Body of pancreas (tissue), 4 donors: ENCODE results near the gene EBF3. TPM values are rescaled to one million over a fixed set of nuclear protein-coding genes. Genes with fewer than 3 reads are reported as not detected.

ENCODE experiments used
- ATAC-seq: fragments of 150-250 bp; one replicate; pipeline ENCODE4 v1.9.1; 2016
- DNase-seq, 4 donors: peaks; one replicate each; pipeline ENCODE4 v3.0.0-alpha.2; 2019
- H3K27ac ChIP-seq, 4 donors: fragments of 200-600 bp; sonication (generic); 1 replicate in 3 of 4; 2 replicates in 1 of 4; pipeline versions ENCODE4 v1.5.1 to v1.6.1; 2016 to 2019; ENCODE audit warnings: mild to moderate bottlenecking in 1 of 4, mixed read lengths in 1 of 4, moderate library complexity in 1 of 4
- H3K27me3 ChIP-seq, 2 donors: fragments of 200-600 bp; sonication (generic); one replicate each; pipeline ENCODE4 v1.6.0; 2016; ENCODE audit warnings: mild to moderate bottlenecking in 1 of 2
- H3K36me3 ChIP-seq, 2 donors: fragments of 200-600 bp; sonication (generic); replicated peaks in 1 of 2; 2 replicates each; pipeline ENCODE4 v1.5.1; 2016; ENCODE audit warnings: low read depth in 2 of 2; ENCODE audit not compliant: insufficient read depth in 1 of 2
- H3K4me1 ChIP-seq: fragments of 200-600 bp; sonication (generic); one replicate; pipeline ENCODE4 v1.6.0; 2016
- H3K4me3 ChIP-seq, 2 donors: fragments of 200-600 bp; sonication (generic); 1 replicate in 1 of 2; 2 replicates in 1 of 2; pipeline ENCODE4 v1.5.1; 2016 to 2019
- H3K9me3 ChIP-seq, 3 donors: fragments of 200-600 bp; sonication (generic); 1 replicate in 2 of 3; 2 replicates in 1 of 3; pipeline ENCODE4 v1.5.1; 2016
- POLR2A ChIP-seq, 3 donors: fragments of 450-650 bp; IDR thresholded peaks; one replicate each; pipeline ENCODE4 v1.6.1; 2016; ENCODE audit warnings: antibody characterized with exemption in 3 of 3, mild to moderate bottlenecking in 2 of 3
- WGBS, 2 donors: methylation state at CpG; one replicate each; pipeline ENCODE4 v1.1.5; 2017; 5-methylcytosine and 5-hydroxymethylcytosine counted together
- intact Hi-C: fragments of 100-400 bp; cut with DNase I; formaldehyde crosslinking; loops from one replicate; pipeline ENCODE4 v1.15.1; 2023
- total RNA-seq, 2 donors: library from RNA; depleted of rRNA; stranded (reverse); fragments of >200 nt; gene quantifications; one replicate each; pipeline ENCODE4 v1.1.0, GENCODE V29; 2016
- TF ChIP-seq, protein P1 (sequence below), 7 experiments: fragments of 450-650 bp in 4 of 7; fragments of 200-600 bp in 3 of 7; sonication (generic) in 3 of 7; IDR thresholded peaks; one replicate each; pipeline ENCODE4 v1.5.1; 2016 to 2019; ENCODE audit warnings: antibody characterized with exemption in 7 of 7

Gene EBF3
- total RNA-seq, 2 donors from 2014 or later, result 2.3 to 4.6 TPM

DNA sequence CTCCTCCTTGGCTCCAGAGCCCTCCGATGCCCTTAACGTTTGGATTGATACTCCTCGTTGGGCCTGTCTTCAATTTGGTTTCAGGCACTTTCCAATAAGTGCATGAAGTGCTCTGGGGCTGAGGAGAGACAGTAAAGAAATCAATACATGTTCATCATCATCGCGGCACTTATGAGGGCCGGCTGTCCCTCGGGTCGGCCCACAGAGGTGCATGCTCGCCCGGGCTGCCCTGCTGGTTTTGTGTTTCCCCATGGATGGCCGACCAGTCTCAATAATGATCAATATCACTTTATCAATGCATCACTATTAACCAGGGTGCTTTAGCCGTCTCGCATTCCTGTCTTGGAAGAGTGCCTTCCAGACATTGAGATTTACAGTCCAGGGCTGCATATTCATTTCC lies 154.2 kb downstream of the EBF3 start:
- TF ChIP-seq, protein P1, sequence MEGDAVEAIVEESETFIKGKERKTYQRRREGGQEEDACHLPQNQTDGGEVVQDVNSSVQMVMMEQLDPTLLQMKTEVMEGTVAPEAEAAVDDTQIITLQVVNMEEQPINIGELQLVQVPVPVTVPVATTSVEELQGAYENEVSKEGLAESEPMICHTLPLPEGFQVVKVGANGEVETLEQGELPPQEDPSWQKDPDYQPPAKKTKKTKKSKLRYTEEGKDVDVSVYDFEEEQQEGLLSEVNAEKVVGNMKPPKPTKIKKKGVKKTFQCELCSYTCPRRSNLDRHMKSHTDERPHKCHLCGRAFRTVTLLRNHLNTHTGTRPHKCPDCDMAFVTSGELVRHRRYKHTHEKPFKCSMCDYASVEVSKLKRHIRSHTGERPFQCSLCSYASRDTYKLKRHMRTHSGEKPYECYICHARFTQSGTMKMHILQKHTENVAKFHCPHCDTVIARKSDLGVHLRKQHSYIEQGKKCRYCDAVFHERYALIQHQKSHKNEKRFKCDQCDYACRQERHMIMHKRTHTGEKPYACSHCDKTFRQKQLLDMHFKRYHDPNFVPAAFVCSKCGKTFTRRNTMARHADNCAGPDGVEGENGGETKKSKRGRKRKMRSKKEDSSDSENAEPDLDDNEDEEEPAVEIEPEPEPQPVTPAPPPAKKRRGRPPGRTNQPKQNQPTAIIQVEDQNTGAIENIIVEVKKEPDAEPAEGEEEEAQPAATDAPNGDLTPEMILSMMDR (IDR thresholded peaks at IDR 0.05), result no peak
- TF ChIP-seq POLR2A (IDR thresholded peaks at IDR 0.05), result no peak
- no peak for ATAC-seq
- peaks cover 6% of the 10 kb centered on the region for H3K4me1 ChIP-seq
- 60 to 76% methylated on average over 13 of the region's 13 CpGs for WGBS, 2 donors
- H3K27me3 ChIP-seq, result no peaks in the 10 kb centered on the region
- H3K36me3 ChIP-seq, result no peaks in the 10 kb centered on the region
- DNase-seq, result no peak
- H3K27ac ChIP-seq, result no peak overlapping the region
- H3K9me3 ChIP-seq, result peaks cover 0 to 5% (median 0%) of the 10 kb centered on the region in 3 donors
- intact Hi-C loops, result no loop called here
- H3K4me3 ChIP-seq, result no peak overlapping the region

DNA sequence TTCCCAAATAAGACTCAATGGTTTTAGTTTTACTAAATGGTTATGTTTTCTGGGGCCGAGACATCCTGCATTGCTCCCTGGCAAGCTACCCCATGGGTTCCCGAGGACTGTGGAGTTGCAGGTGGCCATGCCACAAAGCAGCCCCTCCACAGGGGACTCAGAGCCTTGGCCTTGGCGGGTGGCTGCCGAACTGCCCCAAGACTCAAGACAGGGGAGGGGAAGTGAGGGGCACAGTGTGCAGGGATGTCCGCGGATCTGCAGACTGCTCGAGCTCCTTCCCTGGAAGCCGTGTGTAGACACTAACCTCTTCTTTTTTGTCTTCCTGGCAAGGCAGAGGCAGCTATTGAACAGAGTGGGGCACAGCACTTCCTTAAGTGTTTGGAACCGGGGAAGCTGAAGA lies 154.6 kb downstream of the EBF3 start:
- Histone ChIP-seq H3K4me1 (peaks cover 2% of the 10 kb centered on the region), H3K36me3 (no peaks in the 10 kb centered on the region), H3K9me3 (peaks cover 0 to 5% (median 0%) of the 10 kb centered on the region in 3 donors), H3K27me3 (no peaks in the 10 kb centered on the region), H3K4me3 (no peak overlapping the region), H3K27ac (no peak overlapping the region)
- intact Hi-C loops, result no loop called here
- ATAC-seq (no peak), DNase-seq (no peak)
- TF ChIP-seq, protein P1 (IDR thresholded peaks at IDR 0.05), result no peak
- no peak for TF ChIP-seq POLR2A (IDR thresholded peaks at IDR 0.05)
- WGBS, 2 donors, result 60 to 79% methylated on average over 9 of the region's 9 CpGs

DNA sequence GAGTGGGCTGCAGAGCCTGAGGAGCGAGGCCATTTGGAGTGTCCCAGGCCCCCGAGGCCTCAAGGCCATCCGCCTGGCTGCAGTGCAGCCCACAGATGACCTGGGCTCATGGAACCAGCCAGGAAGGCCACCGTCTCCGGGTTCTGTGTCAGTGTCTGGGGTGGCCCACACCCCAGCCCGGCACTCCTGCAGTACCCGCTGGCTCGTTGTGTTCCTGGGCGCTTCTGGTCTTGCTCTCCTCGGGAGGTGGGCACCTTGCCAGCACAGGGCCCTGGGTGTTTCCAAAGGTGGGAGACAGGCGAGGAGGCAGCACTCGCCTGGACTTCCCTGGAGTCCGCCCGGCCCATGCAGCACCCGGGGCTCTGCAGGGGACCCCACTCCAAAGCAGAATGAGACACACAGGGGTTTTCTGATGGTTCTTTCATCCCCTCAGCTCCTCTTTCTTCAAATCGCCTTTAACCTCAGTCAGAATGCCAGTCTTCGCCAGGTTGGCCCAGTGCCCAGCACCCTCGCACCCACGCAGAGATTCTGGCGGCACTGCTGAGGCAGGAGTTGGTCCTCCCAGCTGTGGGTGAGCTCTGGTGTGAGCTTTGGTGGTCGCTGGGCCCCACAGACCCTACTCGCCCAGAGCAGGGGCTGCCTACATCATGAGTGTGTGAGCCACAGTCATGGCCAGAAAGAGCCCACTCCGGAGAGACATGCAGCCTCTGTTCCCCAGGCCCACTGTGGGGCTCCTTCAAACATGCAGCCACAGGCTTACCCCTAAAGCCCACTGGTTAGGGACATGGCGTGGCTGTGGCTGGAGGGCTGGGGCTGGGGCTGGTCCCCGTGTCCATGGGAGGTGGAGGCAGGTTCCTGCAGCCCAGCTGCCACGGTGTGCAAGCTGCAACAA lies 155.7 kb downstream of the EBF3 start:
- H3K27ac ChIP-seq, result no peak overlapping the region
- H3K4me3 ChIP-seq, result no peak overlapping the region
- DNase-seq, result no peak
- TF ChIP-seq, protein P1 (IDR thresholded peaks at IDR 0.05), result no peak
- TF ChIP-seq POLR2A (IDR thresholded peaks at IDR 0.05), result no peak
- 64 to 86% methylated on average over 16 to 25 of the region's 26 CpGs for WGBS, 2 donors
- no peaks in the 10 kb centered on the region for H3K36me3 ChIP-seq
- ATAC-seq, result no peak
- intact Hi-C loops, result no loop called here
- H3K27me3 ChIP-seq, result no peaks in the 10 kb centered on the region
- H3K4me1 ChIP-seq, result no peaks in the 10 kb centered on the region
- H3K9me3 ChIP-seq, result peaks cover 0 to 5% (median 0%) of the 10 kb centered on the region in 3 donors

DNA sequence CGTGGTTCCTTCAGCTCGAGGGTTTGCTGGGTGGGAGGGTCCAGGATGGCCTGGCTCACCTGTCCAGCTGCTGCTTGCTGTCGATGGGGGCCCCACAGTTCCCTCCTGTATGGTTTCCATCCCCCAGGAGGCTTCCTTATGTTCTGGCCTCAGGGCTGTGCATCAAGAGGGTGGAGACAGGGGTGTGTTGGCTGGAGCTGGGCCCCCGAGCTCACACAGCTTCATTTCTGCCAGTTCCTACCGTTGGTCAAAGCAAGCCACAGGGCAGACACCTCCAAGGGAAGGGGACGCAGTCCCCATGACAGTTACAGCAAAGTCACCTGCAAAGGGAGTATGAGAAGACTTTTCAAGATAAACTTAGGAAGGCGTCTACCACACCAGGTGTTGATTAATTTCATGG lies 156.9 kb downstream of the EBF3 start:
- Histone ChIP-seq H3K27me3 (no peaks in the 10 kb centered on the region), H3K36me3 (no peaks in the 10 kb centered on the region), H3K4me1 (no peaks in the 10 kb centered on the region), H3K4me3 (no peak overlapping the region), H3K9me3 (peaks cover 0 to 5% (median 0%) of the 10 kb centered on the region in 3 donors), H3K27ac (no peak overlapping the region)
- intact Hi-C loops, result no loop called here
- no peak for ATAC-seq
- TF ChIP-seq POLR2A (IDR thresholded peaks at IDR 0.05), result no peak
- TF ChIP-seq, protein P1 (IDR thresholded peaks at IDR 0.05), result no peak
- 69% methylated on average over 6 to 7 of the region's 7 CpGs for WGBS, 2 donors
- DNase-seq, result no peak
